ENCODE measurements around the gene APOL4.
"Not testable (repeated sequence)": the region's sequence is repeated elsewhere in the genome, so short reads cannot be mapped to it uniquely, and the experiment has no call there.

Gene APOL4

DNA sequence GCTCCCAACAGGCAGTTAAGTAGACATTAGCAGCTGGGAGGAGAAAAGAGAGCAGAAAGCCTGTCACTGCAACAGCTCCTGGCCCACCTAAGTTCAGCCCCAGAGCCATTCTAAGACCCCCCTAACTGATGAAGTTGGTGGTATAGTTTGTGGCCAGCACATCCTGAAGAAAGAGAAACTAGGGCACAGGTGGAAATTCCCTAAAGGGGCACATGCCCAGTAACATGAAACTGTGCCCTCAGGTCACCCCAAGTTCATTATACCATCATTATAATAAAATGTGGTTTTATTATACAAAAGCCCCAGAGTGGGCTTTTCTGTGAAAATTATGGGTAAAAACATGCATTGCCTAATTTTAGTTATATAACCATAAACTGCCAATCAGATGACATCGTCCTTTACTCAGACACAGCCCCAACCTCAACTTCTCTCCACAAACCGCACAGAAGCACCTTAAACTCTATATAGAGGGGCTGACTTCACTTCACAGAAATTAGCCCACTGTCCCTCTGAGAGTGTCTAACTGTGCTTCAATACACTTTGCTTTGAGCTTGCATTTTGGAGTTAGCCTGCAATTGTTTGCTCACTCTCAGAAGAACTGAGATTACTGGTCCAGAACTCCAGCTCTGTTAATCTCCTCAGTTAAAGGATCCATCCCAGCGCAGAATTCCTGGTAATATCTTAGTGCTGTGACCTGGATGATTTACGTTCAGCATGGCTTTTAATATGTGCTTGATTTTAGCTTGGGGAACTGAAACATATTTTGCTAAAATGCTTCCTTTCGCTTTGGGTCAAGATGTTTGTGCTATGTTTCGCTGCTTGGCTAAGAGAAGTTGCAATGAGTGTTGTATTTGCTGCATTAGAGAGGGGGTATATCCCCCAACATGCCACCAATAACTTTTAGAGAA is 39.2 kb downstream of the APOL4 start:
- no peak overlapping the region for H3K4me3 ChIP-seq (ENCODE audit: low read depth, low read length)
- no peak for DNase-seq (ENCODE audit: low read depth, low spot score)

DNA sequence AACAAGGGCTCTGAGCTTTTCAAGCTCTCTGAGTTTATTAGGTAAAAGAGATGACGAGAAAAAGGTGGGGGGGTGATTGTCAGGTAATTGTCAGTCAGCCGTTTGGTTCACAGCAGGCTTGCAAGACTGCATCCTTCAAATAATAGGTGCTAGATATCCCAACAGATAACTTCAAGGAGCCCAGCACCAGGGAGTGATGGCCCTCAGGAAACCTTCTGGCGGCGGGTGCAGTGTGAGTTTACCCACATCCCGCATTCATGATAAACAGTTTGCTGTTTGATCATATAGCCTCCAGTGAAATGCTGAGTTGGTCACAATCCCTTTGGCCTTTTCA is 39.8 kb downstream of the APOL4 start:
- POLR2A ChIA-PET; H3K4me3 ChIP-seq (ENCODE audit: low read depth, low read length); DNase-seq (ENCODE audit: low read depth, low spot score): not testable (repeated sequence)
- CTCF ChIA-PET = interaction anchor here (1.0 to 11.6 kb wide), 3 partner anchors 10 to 19 kb away, joined by 4 to 125 read pairs (median 18); no protein-coding TSS in a partner anchor

More for the DNA sequence above, 39.2 kb downstream of the APOL4 start:
- TF ChIP-seq, protein P1, sequence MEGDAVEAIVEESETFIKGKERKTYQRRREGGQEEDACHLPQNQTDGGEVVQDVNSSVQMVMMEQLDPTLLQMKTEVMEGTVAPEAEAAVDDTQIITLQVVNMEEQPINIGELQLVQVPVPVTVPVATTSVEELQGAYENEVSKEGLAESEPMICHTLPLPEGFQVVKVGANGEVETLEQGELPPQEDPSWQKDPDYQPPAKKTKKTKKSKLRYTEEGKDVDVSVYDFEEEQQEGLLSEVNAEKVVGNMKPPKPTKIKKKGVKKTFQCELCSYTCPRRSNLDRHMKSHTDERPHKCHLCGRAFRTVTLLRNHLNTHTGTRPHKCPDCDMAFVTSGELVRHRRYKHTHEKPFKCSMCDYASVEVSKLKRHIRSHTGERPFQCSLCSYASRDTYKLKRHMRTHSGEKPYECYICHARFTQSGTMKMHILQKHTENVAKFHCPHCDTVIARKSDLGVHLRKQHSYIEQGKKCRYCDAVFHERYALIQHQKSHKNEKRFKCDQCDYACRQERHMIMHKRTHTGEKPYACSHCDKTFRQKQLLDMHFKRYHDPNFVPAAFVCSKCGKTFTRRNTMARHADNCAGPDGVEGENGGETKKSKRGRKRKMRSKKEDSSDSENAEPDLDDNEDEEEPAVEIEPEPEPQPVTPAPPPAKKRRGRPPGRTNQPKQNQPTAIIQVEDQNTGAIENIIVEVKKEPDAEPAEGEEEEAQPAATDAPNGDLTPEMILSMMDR (IDR thresholded peaks at IDR 0.05; ENCODE audit: insufficient read depth, low read length, missing control alignments) = no peak
- ChIA-PET CTCF (interaction anchor here (1.0 to 11.6 kb wide), 6 partner anchors 10 to 116 kb away, joined by 4 to 125 read pairs (median 6); no protein-coding TSS in a partner anchor), POLR2A (no interaction called here)

DNA sequence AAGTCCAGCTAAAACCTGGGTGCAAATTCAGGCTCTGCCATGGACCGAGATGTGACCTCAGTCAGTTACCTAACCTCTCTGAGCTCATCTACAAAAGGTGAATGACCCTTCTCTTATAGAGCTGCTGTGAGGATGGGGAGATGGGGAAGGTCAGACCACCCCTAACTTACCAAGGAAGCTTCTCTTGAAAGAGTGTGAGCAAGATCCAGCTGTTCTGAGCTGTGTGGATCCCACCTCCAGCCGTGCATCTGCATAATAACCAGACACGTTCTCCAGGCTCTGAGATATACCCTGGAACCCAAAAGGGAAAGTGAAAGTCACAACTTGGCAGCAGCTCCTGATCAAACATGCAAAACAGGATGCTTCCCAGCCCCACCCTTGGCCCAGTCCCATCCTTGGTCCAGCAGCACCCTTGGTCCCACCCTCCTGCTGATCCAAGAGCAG is 41.1 kb downstream of the APOL4 start, which contains the start of gene APOL3:
Gene APOL3, minus strand, starts transcription at position 257 of the 444 bp plus-strand sequence. CDS start 11,700 bp downstream, outside the sequence.
- TF ChIP-seq, protein P1 (IDR thresholded peaks at IDR 0.05; ENCODE audit: insufficient read depth, low read length, missing control alignments) = no peak
- DNase-seq (ENCODE audit: low read depth, low spot score) = no peak
- ChIA-PET CTCF (interaction anchor here (0.8 to 11.6 kb wide), 4 partner anchors 15 to 33 kb away, joined by 3 to 125 read pairs (median 4); no protein-coding TSS in a partner anchor), POLR2A (no interaction called here)
- no peak within 1 kb of the TSS for H3K4me3 ChIP-seq (ENCODE audit: low read depth, low read length)

DNA sequence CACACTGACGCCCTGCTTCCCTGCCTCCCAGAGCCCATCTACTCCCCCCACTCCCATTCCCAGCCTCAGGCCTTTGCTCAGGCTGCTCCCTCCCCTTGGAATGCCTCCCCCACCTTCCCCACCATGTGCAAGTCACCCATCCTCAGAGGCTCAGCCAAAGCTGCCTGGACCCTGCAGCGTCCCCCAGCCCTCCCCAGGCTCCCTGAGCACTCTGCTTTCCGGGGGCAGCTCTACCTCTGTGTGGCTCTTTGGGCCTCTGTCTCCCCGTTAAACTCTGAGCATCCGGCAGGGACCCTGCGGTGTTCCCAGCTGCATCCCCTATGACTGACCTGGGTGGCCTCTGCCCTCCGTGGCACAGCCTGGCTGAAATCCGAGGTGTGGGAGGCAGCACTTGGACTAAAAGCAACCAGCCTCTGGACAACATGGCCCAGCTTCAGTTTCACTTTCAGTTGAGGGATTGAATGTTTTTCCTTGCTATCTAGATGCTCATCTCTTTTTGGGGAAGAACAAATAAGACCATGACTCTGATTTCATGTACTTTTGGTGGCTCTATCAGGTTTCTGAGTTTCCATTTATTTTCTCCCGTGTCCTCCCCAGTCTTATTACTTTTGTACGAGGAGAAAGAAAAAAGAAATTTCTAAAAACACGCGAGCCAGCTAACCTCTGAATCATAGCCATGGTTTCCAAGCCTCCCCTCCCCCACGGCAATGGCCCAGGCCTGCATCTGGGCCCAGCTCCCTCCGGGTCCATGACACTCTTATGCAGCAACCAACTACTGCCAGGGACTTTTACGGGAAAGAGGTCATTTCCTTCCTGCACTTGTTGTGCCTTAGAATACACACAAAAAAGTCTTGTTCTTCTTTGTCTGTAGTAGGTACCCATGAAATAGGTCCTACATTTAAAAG is 44.8 kb downstream of the APOL4 start:
- POLR2A ChIA-PET = interaction anchor here (1.4 kb wide), 1 partner anchor 350 kb away, joined by 3 read pairs; the partner anchor contains the start of gene FOXRED2
- TF ChIP-seq, protein P1 (IDR thresholded peaks at IDR 0.05; ENCODE audit: insufficient read depth, low read length, missing control alignments) = no peak
- no peak for DNase-seq (ENCODE audit: low read depth, low spot score)
- peak overlapping the region; percentile 49 for H3K4me3 ChIP-seq (ENCODE audit: low read depth, low read length)
- CTCF ChIA-PET = interaction anchor here (0.8 to 11.6 kb wide), 7 partner anchors 9 to 330 kb away, joined by 3 to 125 read pairs (median 4); no protein-coding TSS in a partner anchor

DNA sequence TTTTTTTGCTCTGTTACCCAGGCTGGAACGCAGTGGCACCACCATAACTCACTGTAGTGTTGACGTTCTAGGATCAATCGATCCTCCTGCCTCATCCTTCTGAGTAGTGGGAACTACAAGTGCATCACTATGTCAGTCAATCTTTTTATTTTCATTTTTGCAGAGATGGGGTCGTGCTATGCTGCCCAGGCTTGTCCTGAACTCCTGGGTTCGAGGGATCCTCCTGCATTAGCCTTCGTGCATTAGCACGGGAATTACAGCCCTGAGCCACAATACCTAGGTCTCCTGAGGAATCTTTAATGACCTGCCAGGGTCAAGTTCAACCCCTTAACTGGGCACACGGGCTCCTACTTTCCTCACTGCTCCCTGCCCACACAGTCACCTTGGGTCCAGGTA is 45.5 kb downstream of the APOL4 start:
- peak overlapping the region; percentile 49 for H3K4me3 ChIP-seq (ENCODE audit: low read depth, low read length)
- ChIA-PET POLR2A (interaction anchor here (0.6 to 1.4 kb wide), 3 partner anchors 19 to 351 kb away, joined by 3 to 4 read pairs (median 3); partner anchors contain the start of gene FOXRED2), CTCF (interaction anchor here (0.8 to 11.6 kb wide), 7 partner anchors 9 to 331 kb away, joined by 3 to 125 read pairs (median 5); no protein-coding TSS in a partner anchor)
- TF ChIP-seq, protein P1 (IDR thresholded peaks at IDR 0.05; ENCODE audit: insufficient read depth, low read length, missing control alignments) = no peak
- DNase-seq (ENCODE audit: low read depth, low spot score) = no peak

DNA sequence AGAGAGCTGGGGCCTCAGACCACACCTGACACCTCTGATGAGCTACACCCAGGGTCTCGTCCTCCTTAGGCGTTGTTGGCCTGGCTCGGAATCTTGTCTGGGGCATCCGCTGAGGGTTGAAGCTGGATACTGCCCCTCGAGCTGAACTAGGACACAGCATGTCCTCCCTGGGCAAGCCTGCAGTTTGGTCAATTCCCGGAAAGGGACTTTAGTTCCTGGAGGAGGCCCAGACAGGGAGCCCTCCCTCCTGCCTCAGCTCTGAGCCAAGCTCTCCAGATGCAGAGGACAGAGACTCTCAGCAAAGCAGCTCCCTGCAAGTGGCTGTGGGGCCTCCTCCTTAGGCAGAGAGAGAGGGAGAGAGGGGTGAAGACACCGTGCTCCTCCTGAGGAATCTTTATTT is 45.9 kb downstream of the APOL4 start:
- ChIA-PET CTCF (interaction anchor here (1.2 to 11.6 kb wide), 5 partner anchors 8 to 331 kb away, joined by 3 to 125 read pairs (median 5); no protein-coding TSS in a partner anchor), POLR2A (interaction anchor here (0.6 to 0.7 kb wide), 3 partner anchors 19 to 765 kb away, joined by 3 to 4 read pairs (median 3); no protein-coding TSS in a partner anchor)
- H3K4me3 ChIP-seq (ENCODE audit: low read depth, low read length) = no peak overlapping the region
- TF ChIP-seq, protein P1 (IDR thresholded peaks at IDR 0.05; ENCODE audit: insufficient read depth, low read length, missing control alignments) = no peak
- DNase-seq (ENCODE audit: low read depth, low spot score) = no peak

Measured in AG04449 (cell line).